ENCODE data around the gene TMEM130. TPM values are rescaled to one million over a fixed set of nuclear protein-coding genes. Genes with fewer than 3 reads are reported as not detected.
A peak's percentile ranks its signal among the peaks of the same experiment; 100 is the strongest.

The TMEM130 gene
- total and polyA plus RNA-seq, 5 experiments from 2014 or later: not detected

DNA sequence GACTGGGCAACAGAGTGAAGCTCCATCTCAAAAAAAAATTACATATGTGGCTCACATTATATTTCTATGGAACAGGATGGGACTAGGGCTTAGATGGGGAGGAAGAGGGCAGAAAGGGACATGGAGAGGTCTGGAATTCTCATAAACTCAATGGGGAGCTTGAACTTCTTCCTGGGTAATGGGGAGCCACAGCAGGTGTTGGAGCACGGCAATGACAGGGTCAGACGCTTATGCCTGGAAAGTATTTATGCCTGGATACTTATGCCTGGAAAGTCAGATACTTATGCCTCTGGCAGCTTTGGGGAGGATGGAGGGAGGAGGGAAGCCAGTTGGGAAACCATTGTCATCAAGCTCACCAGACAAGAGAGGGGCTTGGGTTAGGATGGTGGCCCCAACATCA is 36.8 kb downstream of the TMEM130 start:
- POLR2A ChIA-PET: no interaction called here
- Mint-ChIP-seq H3K27ac (peak overlapping the region in 2 of 10 donors; percentile 19 to 58), H3K9me3 (no peaks in the 10 kb centered on the region), H3K4me1 (no peaks in the 10 kb centered on the region), H3K4me3 (no peak overlapping the region), H3K27me3 (peaks cover 4 to 34% (median 11%) of the 10 kb centered on the region in 5 donors), H3K36me3 (no peaks in the 10 kb centered on the region)
- ATAC-seq (no peak), DNase-seq (no peak)

DNA sequence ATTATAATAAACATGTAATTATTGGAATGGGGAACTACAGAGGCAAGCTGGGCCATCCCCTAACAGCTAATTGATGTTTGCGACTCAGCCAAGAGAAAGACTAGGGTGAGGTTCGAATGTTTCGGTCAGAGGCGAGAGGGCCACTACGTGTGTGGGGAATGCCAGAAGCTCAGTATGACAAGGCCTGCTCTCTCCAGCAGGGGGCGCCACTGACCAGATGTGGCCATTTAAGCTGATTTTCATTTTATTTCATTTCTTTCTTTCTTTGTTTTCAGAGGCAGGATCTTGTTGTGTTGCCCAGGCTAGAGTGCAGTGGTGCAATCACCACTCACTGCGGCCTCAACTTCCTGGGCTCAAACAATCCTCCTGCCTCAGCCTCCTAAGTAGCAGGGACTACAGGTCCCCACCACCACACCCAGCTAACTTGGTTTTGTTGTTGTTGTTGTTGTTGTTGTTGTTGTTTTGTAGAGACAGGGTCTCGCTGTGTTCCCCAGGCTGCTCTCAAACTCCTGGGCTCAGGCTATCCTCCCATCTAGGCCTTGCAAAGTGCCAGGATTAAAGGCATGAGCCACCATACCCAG is 38.1 kb downstream of the TMEM130 start:
- no peaks in the 10 kb centered on the region for H3K4me1 Mint-ChIP-seq
- no peaks in the 10 kb centered on the region for H3K9me3 Mint-ChIP-seq
- no peak overlapping the region for H3K27ac Mint-ChIP-seq
- H3K4me3 Mint-ChIP-seq: no peak overlapping the region
- POLR2A ChIA-PET: no interaction called here
- ATAC-seq (no peak), DNase-seq (peak in 6 of 10 donors; percentile 1 to 28 (median 20))
- H3K36me3 Mint-ChIP-seq: no peaks in the 10 kb centered on the region
- peaks cover 2 to 33% (median 9%) of the 10 kb centered on the region in 5 donors for H3K27me3 Mint-ChIP-seq

DNA sequence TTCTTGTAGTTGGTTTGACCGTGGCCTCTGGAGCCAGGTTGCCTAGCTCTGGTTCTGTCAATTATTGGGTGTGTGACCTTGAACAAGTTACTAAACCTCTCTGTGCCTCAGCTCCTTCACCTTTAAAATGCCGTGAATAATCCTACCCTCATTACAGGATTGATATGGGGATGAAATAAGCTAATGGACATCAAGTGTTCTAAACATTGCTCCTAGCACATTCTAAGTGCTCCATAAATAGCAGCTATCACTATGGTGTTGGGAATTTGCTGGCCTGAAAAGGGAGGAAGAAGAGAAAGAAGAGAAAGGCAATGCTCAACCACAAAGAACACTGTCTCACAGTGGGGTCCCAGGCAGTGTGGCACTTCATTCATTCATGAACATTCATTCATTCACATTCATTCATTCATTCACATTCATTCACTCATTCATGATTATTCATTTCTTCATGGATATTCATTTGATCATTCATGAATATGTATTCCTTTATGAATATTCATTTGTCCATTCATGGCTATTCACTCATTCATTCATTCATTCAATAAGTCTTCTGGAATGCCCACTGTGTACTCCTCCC is 38.8 kb downstream of the TMEM130 start:
- no peaks in the 10 kb centered on the region for H3K36me3 Mint-ChIP-seq
- H3K27ac Mint-ChIP-seq: no peak overlapping the region
- H3K27me3 Mint-ChIP-seq: peaks cover 2 to 34% (median 9%) of the 10 kb centered on the region in 5 donors
- ATAC-seq (no peak), DNase-seq (no peak)
- POLR2A ChIA-PET: no interaction called here
- H3K4me1 Mint-ChIP-seq: no peaks in the 10 kb centered on the region
- H3K4me3 Mint-ChIP-seq: no peak overlapping the region
- no peaks in the 10 kb centered on the region for H3K9me3 Mint-ChIP-seq

DNA sequence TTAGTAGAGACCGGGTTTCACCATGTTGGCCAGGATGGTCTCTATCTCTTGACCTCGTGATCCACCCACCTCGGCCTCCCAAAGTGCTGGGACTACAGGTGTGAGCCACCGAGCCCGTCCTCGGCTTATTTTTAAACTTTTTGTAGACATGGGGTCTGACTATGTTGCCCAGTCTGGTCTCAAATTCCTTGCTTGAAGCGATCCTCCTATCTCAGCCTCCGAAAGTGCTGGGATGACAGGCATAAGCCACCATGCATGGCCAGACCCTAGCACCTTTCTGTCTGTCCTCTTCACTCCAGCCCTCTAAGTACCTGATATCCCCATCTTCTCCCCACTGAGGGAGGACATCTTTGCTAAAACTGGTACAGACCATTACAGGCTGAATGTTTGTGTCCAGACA is 41.4 kb downstream of the TMEM130 start:
- Mint-ChIP-seq H3K4me3 (no peak overlapping the region), H3K27me3 (peaks cover 5 to 21% (median 13%) of the 10 kb centered on the region in 5 donors), H3K9me3 (no peaks in the 10 kb centered on the region), H3K27ac (no peak overlapping the region), H3K36me3 (no peaks in the 10 kb centered on the region), H3K4me1 (no peaks in the 10 kb centered on the region)
- POLR2A ChIA-PET: no interaction called here
- no peak for ATAC-seq
- peak in 1 of 10 donors; percentile 15 for DNase-seq

DNA sequence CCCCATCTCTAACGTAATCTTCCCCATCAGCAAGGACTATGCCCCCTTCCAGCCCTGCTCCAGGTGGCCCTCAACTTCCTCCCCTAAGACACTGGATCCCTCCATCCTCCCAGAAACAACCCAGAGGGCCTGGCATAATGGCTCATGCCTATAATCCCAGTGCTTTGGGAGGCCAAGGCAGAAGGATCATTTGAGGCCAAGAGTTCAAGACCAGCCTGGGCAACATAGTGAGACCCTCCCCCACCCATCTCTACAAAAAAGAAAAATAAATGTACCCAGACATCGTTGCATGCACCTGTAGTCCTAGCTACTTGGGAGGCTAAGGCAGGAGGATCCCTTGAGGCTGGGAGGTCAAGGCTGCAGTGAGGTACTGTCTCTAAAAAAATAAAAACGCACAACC is 42.6 kb downstream of the TMEM130 start:
- H3K9me3 Mint-ChIP-seq: no peaks in the 10 kb centered on the region
- no peak overlapping the region for H3K4me3 Mint-ChIP-seq
- POLR2A ChIA-PET: no interaction called here
- H3K27me3 Mint-ChIP-seq: peaks cover 5 to 21% (median 13%) of the 10 kb centered on the region in 5 donors
- DNase-seq (peak in 1 of 10 donors; percentile 1), ATAC-seq (no peak)
- H3K36me3 Mint-ChIP-seq: no peaks in the 10 kb centered on the region
- H3K27ac Mint-ChIP-seq: no peak overlapping the region
- H3K4me1 Mint-ChIP-seq: no peaks in the 10 kb centered on the region

DNA sequence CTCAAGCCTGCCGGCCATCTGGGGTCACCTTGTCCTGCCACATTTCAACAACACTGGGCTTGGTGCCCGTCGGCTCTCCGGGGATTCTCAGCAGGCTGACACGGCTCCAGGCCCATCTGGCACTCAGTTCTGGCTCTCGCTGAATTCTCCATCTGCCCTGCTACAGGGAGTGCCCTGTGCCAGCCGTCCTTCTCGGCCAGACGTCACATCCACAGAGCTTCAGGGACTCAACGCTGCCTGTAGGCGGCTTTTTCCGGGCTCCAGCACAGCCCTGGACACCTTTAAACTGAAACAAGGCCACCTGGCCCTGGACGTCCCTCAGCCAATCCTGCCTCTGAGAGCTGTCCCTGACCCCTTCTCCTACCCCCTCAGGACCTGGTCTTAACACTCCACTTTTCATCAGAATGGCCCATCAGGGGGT is 43.0 kb downstream of the TMEM130 start:
- ATAC-seq (no peak), DNase-seq (peak in 1 of 10 donors; percentile 28)
- Mint-ChIP-seq H3K9me3 (no peaks in the 10 kb centered on the region), H3K4me3 (no peak overlapping the region), H3K36me3 (no peaks in the 10 kb centered on the region), H3K4me1 (no peaks in the 10 kb centered on the region), H3K27ac (no peak overlapping the region), H3K27me3 (peaks cover 5 to 21% (median 13%) of the 10 kb centered on the region in 5 donors)
- POLR2A ChIA-PET: no interaction called here

DNA sequence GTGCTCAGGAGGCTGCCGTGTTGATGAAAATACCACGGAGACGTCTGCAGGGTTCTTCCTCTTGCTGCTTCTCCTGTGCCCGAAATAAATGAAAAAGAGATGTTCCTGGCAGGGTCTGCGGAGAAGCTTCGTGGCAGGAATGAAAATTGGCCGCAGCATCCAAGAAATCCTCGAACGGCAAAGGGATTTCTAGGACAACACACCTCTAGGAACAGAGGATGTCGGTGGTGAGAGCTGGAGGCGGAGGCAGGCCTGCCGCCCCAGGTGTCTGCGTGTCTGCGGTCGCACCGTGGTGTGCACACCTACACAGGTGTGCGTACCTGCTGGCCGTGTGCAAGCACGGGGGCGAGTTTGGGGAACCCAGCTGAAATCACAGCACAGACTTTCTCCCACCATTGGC is 43.4 kb downstream of the TMEM130 start:
- H3K36me3 Mint-ChIP-seq: no peaks in the 10 kb centered on the region
- ATAC-seq (no peak), DNase-seq (peak in 1 of 10 donors; percentile 50)
- H3K4me3 Mint-ChIP-seq: no peak overlapping the region
- no peaks in the 10 kb centered on the region for H3K4me1 Mint-ChIP-seq
- H3K9me3 Mint-ChIP-seq: no peaks in the 10 kb centered on the region
- H3K27ac Mint-ChIP-seq: no peak overlapping the region
- POLR2A ChIA-PET: no interaction called here
- H3K27me3 Mint-ChIP-seq: peaks cover 5 to 21% (median 13%) of the 10 kb centered on the region in 5 donors

DNA sequence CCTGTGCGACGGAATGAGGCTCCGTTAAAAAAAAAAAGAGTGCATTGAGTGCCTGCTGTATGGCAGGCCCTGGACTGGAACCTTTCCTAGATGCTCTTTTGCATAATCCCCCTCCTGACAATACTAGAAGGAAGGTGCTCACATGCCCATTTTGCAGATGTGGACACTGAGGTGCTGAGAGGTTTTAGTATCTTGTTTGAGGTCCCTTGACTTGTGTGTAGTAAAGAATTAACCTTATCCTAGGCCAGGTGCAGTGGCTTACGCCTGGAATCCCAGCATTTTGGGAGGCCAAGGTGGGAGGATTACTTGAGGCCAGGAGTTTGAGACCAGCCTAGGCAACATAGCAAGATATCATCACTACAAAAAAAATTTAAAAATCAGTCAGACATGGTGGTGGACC is 46.6 kb downstream of the TMEM130 start:
- Mint-ChIP-seq H3K27me3 (peaks cover 3 to 25% (median 12%) of the 10 kb centered on the region in 5 donors), H3K9me3 (no peaks in the 10 kb centered on the region), H3K27ac (no peak overlapping the region), H3K4me3 (no peak overlapping the region), H3K36me3 (no peaks in the 10 kb centered on the region), H3K4me1 (no peaks in the 10 kb centered on the region)
- DNase-seq: no peak
- POLR2A ChIA-PET: no interaction called here
- ATAC-seq: no peak

DNA sequence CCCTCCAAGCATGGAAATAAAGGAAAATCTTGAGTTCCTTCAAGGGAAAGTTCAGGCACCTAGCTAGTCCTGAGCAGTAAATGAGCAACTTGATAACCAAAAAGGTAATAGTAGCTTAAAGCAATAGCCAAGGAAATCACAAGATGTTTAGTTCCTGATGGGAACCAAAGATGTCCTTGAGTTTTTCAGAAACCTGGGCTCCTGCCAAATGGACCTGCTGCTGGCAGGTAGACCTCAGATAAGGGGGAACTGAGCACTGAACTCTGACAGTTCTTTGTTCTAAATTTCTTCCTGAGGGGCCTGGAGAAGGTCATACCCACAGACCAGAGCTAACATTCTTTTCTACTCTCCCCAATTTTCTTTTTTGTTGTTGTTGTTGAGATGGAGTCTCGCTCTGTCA is 48.5 kb downstream of the TMEM130 start:
- H3K4me3 Mint-ChIP-seq: no peak overlapping the region
- POLR2A ChIA-PET: no interaction called here

DNA sequence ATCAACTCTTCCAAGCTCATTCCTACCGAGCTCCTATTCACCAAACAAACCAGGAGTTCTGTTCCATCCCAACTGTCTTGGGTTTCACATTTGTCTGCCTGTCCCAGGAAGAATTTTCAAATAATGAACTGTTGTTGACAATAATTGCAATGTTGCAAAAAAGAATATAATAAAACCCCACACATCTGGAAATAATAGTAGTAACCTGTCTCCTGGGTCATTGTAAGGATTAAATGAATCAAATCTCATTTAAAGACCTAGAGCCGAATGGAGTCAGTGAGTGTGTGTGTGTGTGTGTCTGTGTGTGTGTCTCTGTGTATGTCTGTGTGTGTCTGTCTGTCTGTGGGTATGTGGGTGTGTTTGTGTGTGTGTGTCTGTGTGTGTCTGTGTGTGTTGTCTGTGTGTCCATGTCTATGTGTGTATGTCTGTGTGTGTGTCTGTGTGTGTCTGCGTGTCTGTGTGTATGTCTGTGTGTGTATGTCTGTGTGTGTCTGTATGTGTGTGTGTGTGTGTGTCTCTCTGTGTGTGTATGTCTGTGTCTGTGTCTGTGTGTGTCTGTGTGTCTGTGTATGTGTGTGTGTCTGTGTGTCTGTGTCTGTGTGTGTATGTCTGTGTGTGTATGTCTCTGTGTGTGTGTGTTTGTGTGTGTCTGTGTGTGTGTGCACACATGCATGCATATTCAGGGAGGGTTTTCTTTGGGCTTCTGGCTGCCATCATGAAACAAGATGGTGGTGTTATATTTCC is 52.7 kb downstream of the TMEM130 start:
- no peak for ATAC-seq

More for the DNA sequence above, 48.5 kb downstream of the TMEM130 start:
- ATAC-seq: no peak
- no peak overlapping the region for H3K27ac Mint-ChIP-seq
- peaks cover 4 to 23% (median 12%) of the 10 kb centered on the region in 5 donors for H3K27me3 Mint-ChIP-seq
- no peaks in the 10 kb centered on the region for H3K36me3 Mint-ChIP-seq
- H3K9me3 Mint-ChIP-seq: no peaks in the 10 kb centered on the region
- H3K4me1 Mint-ChIP-seq: peaks cover 0 to 2% (median 0%) of the 10 kb centered on the region in 4 donors
- DNase-seq: no peak

DNA sequence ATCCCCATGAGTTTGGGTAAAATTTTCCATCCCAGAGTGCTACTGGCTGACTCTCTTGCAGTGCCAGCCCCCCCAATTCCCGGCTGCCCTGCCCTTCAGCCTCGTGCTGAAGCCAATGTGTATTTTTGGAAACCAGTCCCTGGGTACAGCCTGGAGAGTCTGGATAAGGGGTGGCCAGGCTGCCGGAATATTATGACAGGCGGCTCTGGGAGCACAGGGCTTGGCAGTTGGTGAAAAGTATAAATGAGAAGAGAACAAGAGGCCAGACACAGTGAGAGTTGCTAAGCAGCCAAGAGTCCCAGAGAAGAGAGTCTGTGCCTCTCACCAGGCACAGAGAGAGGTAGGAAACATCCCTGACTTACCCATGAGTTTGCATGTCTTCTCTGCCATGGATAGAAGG is 53.6 kb downstream of the TMEM130 start:
- Mint-ChIP-seq H3K27ac (no peak overlapping the region), H3K4me1 (peaks cover 0 to 2% (median 0%) of the 10 kb centered on the region in 4 donors), H3K4me3 (no peak overlapping the region), H3K27me3 (peaks cover 6 to 30% (median 20%) of the 10 kb centered on the region in 5 donors), H3K9me3 (no peaks in the 10 kb centered on the region), H3K36me3 (no peaks in the 10 kb centered on the region)
- POLR2A ChIA-PET: no interaction called here
- DNase-seq (no peak), ATAC-seq (no peak)

More for the DNA sequence above, 52.7 kb downstream of the TMEM130 start:
- no peak for DNase-seq
- Mint-ChIP-seq H3K4me1 (peaks cover 0 to 2% (median 0%) of the 10 kb centered on the region in 4 donors), H3K27ac (no peak overlapping the region), H3K4me3 (no peak overlapping the region), H3K27me3 (peaks cover 6 to 30% (median 20%) of the 10 kb centered on the region in 5 donors), H3K36me3 (no peaks in the 10 kb centered on the region), H3K9me3 (no peaks in the 10 kb centered on the region)
- POLR2A ChIA-PET: no interaction called here

DNA sequence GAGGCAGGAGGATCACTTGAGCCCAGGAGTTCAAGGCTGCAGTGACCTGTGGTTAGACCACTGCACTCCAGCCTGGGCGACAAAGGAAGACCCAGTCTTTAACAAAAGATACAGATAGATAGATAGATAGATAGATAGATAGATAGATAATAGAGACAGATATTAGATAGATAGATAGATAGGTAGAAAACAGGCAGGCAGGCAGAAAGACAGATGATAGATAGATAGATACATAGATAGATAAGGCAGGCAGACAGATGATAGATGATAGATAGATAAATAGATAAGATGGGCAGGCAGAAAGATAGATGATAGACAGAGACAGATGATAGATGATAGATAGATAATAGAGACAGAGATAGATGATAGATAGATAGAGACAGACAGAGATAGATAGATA is 54.5 kb downstream of the TMEM130 start:
- no peak for ATAC-seq
- Mint-ChIP-seq H3K36me3 (no peaks in the 10 kb centered on the region), H3K4me3 (no peak overlapping the region), H3K4me1 (peaks cover 0 to 2% (median 0%) of the 10 kb centered on the region in 4 donors), H3K27ac (no peak overlapping the region), H3K9me3 (peaks cover 0 to 3% (median 0%) of the 10 kb centered on the region in 9 donors), H3K27me3 (peaks cover 6 to 30% (median 17%) of the 10 kb centered on the region in 5 donors)
- POLR2A ChIA-PET: no interaction called here
- no peak for DNase-seq

DNA sequence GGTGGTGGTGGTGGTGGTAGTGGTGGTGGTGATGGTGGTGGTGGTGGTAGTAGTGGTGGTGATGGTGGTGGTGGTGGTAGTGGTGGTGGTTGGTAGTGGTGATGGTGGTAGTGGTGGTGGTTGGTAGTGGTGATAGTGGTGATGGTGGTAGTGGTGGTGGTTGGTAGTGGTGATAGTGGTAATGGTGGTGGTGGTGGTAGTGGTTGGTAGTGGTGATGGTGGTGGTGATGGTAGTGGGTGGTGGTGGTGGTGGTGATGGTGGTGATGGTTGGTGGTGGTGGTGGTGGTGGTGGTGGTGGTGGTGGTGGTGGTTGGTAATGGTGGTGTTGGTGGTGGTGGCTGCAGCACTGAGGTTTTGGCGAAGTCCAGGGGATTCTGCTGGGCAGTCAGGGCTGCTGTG is 58.5 kb downstream of the TMEM130 start:
- peaks cover 0 to 2% (median 0%) of the 10 kb centered on the region in 3 donors for H3K36me3 Mint-ChIP-seq
- DNase-seq (no peak), ATAC-seq (no peak)
- H3K4me3 Mint-ChIP-seq: no peak overlapping the region
- POLR2A ChIA-PET: no interaction called here
- H3K4me1 Mint-ChIP-seq: no peaks in the 10 kb centered on the region
- no peak overlapping the region for H3K27ac Mint-ChIP-seq
- peaks cover 10 to 25% (median 15%) of the 10 kb centered on the region in 5 donors for H3K27me3 Mint-ChIP-seq
- H3K9me3 Mint-ChIP-seq: peaks cover 0 to 6% (median 0%) of the 10 kb centered on the region in 9 donors
